ENCODE results near the gene CHKB.
A peak's percentile ranks its signal among the peaks of the same experiment; 100 is the strongest.
"Not testable (repeated sequence)": the region's sequence is repeated elsewhere in the genome, so short reads cannot be mapped to it uniquely, and the experiment has no call there.

The CHKB gene

DNA sequence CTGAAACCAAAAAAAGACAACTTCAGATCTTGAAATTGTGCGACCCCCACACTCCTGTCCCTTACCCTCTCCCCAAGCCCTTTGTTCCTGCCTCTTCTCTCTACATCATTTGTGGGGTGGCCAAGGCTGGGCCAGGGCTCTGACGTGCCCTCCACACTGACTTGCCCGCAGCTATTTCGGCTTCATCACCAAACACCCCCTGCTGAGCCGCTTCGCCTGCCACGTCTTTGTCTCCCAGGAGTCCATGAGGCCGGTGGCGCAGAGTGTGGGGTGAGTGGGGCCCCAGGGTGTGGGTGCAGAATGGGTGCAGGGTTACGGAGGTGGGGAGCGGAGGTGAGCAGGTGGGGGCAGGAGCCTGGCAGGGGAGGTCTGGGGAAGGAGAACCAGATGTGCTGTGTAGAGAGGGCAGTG lies 27.4 kb upstream of the CHKB start:
- Mint-ChIP-seq H3K27me3 (ENCODE audit: low read depth, poor library complexity) (peaks cover 6% of the 10 kb centered on the region), H3K9me3 (no peaks in the 10 kb centered on the region), H3K4me3 (no peak overlapping the region), H3K4me1 (peaks cover 24% of the 10 kb centered on the region), H3K36me3 (ENCODE audit: low read depth) (no peaks in the 10 kb centered on the region), H3K27ac (no peak overlapping the region)
- DNase-seq, result no peak
- TF ChIP-seq, protein P1, sequence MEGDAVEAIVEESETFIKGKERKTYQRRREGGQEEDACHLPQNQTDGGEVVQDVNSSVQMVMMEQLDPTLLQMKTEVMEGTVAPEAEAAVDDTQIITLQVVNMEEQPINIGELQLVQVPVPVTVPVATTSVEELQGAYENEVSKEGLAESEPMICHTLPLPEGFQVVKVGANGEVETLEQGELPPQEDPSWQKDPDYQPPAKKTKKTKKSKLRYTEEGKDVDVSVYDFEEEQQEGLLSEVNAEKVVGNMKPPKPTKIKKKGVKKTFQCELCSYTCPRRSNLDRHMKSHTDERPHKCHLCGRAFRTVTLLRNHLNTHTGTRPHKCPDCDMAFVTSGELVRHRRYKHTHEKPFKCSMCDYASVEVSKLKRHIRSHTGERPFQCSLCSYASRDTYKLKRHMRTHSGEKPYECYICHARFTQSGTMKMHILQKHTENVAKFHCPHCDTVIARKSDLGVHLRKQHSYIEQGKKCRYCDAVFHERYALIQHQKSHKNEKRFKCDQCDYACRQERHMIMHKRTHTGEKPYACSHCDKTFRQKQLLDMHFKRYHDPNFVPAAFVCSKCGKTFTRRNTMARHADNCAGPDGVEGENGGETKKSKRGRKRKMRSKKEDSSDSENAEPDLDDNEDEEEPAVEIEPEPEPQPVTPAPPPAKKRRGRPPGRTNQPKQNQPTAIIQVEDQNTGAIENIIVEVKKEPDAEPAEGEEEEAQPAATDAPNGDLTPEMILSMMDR (IDR thresholded peaks at IDR 0.05), result no peak

DNA sequence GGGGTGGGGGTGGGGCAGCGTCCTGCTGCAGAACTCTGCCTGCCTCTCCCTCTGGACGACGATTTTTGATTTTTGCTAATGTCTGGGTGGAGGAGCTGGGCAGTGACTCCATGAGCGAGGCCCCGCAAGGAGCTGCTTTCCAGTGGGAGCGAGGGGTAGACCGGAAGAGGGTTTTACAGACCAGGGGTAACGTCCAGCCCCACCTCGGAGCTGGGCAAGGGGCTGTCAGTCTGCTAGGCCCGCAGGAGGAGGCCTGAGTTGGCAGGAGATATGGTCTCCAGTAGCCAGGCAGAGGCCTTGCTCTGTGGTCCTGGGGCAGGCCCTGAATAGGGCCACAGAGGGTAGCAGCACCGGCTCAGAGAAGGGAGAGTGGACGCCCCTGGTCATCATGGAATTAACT lies 26.9 kb upstream of the CHKB start:
- TF ChIP-seq, protein P1 (IDR thresholded peaks at IDR 0.05), result no peak
- no peak overlapping the region for H3K4me3 Mint-ChIP-seq
- peaks cover 5% of the 10 kb centered on the region for H3K27me3 Mint-ChIP-seq (ENCODE audit: low read depth, poor library complexity)
- DNase-seq, result no peak
- H3K36me3 Mint-ChIP-seq (ENCODE audit: low read depth), result no peaks in the 10 kb centered on the region
- H3K4me1 Mint-ChIP-seq, result peaks cover 24% of the 10 kb centered on the region
- no peaks in the 10 kb centered on the region for H3K9me3 Mint-ChIP-seq
- no peak overlapping the region for H3K27ac Mint-ChIP-seq

DNA sequence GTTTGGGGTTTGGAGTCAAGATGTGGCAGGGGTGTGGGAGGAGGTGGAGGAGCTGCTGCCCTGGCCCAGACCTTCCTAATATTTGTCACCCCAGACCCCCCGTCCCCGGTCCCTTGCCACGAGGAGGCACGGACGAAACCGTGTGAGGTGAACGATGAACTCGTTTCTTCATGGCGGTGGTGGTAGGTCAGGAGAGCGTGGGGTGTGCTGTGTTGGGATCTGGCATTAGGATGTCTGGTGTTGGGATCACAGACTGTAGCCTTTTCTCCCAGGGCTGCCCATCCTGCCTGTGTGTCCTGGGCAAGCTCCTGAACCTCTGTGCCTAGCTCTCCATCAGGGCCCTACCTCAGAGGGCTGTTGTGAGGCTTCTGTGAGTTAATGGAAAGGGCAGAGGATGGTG lies 26.3 kb upstream of the CHKB start:
- TF ChIP-seq, protein P1 (IDR thresholded peaks at IDR 0.05), result no peak
- H3K4me1 Mint-ChIP-seq, result peaks cover 24% of the 10 kb centered on the region
- H3K9me3 Mint-ChIP-seq, result no peaks in the 10 kb centered on the region
- DNase-seq, result no peak
- H3K36me3 Mint-ChIP-seq (ENCODE audit: low read depth), result no peaks in the 10 kb centered on the region
- H3K27me3 Mint-ChIP-seq (ENCODE audit: low read depth, poor library complexity), result peaks cover 3% of the 10 kb centered on the region
- no peak overlapping the region for H3K27ac Mint-ChIP-seq
- no peak overlapping the region for H3K4me3 Mint-ChIP-seq

DNA sequence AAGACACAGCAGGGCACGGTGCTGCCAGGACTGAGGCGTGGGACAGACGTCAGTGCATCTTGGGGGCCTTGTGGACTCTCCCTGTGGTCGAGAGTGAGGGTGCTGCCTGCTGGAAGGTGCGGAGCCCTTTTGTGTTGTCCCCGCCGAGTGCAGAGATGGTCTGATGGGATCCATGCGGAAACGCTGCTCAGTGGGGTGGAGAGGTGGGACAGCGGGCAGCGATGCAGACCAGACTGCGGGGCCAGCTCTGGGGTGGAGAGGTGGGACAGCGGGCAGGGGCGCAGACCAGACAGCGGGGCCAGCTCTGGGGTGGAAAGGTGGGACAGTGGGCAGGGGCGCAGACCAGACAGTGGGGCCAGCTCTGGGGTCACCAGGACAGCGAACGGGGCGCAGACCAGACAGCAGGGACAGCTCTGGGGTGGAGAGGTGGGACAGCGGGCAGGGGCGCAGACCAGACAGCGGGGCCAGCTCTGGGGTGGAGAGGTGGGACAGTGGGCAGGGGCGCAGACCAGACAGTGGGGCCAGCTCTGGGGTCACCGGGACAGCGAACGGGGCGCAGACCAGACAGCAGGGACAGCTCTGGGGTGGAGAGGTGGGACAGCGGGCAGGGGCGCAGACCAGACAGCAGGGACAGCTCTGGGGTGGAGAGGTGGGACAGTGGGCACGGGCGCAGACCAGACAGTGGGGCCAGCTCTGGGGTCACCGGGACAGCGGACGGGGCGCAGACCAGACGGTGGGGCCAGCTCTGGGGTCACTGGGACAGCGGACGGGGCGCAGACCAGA lies 25.6 kb upstream of the CHKB start:
- H3K9me3 Mint-ChIP-seq; DNase-seq; H3K36me3 Mint-ChIP-seq (ENCODE audit: low read depth); H3K4me3 Mint-ChIP-seq; H3K27me3 Mint-ChIP-seq (ENCODE audit: low read depth, poor library complexity): not testable (repeated sequence)
- peaks cover 24% of the 10 kb centered on the region for H3K4me1 Mint-ChIP-seq
- peak overlapping the region; percentile 42 for H3K27ac Mint-ChIP-seq

DNA sequence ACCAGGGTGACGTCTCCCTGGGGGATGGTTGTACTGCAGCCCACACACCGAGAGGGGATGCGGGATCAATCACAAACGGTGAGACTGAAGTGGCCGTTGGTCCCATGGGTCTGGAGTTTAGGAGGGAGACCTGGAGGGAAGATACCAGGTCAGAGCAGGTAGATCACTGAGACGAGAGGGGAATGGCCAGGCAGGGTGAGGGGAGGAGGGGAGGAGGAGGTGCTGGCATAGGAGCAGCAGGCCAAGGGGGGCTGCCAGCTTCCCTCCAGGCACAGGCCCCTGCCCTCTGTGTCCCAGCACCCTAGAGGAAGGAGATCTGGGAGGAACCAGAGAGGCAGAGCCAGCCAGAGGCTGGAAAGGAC lies 25.0 kb upstream of the CHKB start:
- H3K9me3 Mint-ChIP-seq, result no peaks in the 10 kb centered on the region
- DNase-seq, result no peak
- H3K4me3 Mint-ChIP-seq, result no peak overlapping the region
- H3K36me3 Mint-ChIP-seq (ENCODE audit: low read depth), result no peaks in the 10 kb centered on the region
- TF ChIP-seq, protein P1 (IDR thresholded peaks at IDR 0.05), result no peak
- peak overlapping the region; percentile 42 for H3K27ac Mint-ChIP-seq
- H3K4me1 Mint-ChIP-seq, result peaks cover 29% of the 10 kb centered on the region
- peaks cover 8% of the 10 kb centered on the region for H3K27me3 Mint-ChIP-seq (ENCODE audit: low read depth, poor library complexity)

DNA sequence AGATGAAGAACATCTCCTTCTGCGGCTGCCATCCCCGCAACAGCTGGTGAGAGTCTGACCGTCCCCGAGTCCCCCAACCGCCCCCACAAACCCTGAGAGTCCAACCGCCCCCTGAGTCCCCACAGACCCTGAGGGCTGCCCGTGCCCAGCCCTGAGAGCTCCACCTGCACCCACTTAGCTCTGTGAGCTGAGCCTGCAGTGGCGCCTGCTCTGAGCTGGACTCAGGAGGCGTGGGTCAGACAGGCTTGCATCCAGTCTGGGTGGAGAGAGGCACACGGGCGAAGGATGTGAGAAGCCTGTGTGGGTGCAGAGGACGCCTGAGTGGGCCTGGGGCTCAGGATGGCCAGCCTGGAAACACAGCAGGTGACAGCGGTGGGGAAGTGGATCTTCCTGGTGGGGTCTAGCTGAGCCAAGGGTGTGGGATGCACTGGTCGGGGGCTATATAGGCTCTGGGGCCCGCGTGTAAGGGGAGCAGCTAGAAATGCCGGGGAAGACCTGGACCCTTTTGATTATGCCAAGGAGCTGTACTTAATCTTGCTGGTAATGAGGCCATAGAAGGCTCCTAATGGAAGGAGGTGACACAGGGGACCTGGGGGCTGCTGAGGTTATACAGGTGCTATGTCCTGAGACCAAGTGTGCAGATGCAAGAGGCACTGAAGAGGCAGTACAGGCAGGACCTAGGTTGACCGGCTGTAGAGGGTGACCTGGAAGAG lies 24.5 kb upstream of the CHKB start:
- Mint-ChIP-seq H3K4me1 (peaks cover 29% of the 10 kb centered on the region), H3K27me3 (ENCODE audit: low read depth, poor library complexity) (peaks cover 13% of the 10 kb centered on the region), H3K27ac (no peak overlapping the region)

More for the DNA sequence above, 24.5 kb upstream of the CHKB start:
- no peak for DNase-seq
- Mint-ChIP-seq H3K9me3 (no peaks in the 10 kb centered on the region), H3K4me3 (no peak overlapping the region), H3K36me3 (ENCODE audit: low read depth) (no peaks in the 10 kb centered on the region)
- TF ChIP-seq, protein P1 (IDR thresholded peaks at IDR 0.05), result no peak

Measured in nephron progenitor cell (in vitro differentiated cells).